ENCODE data around the gene COL23A1. TPM values are rescaled to one million over a fixed set of nuclear protein-coding genes. Genes with fewer than 3 reads are reported as not detected.

COL23A1 gene
- total and polyA plus RNA-seq, 2 donors (not counting 1 experiment from before 2014, with no cell fraction given) = not detected

- no peak for DNase-seq (ENCODE audit: low read depth in 2 of 2)
- H3K4me1 ChIP-seq (ENCODE audit: control insufficient read depth, extremely low read depth, insufficient read depth, low read length) = no peaks in the 10 kb centered on the region
- no peaks in the 10 kb centered on the region for H3K36me3 ChIP-seq (ENCODE audit: control insufficient read depth, insufficient read depth, low read length)
- no peaks in the 10 kb centered on the region for H4K20me1 ChIP-seq (ENCODE audit: control insufficient read depth, extremely low read depth, insufficient read depth, low read length)
- H3K79me2 ChIP-seq (ENCODE audit: control insufficient read depth, insufficient read depth, low read length) = no peaks in the 10 kb centered on the region
- no peaks in the 10 kb centered on the region for H3K9me3 ChIP-seq (ENCODE audit: control insufficient read depth, insufficient read depth, low read depth, low read length)
- no peak for TF ChIP-seq EZH2 (IDR thresholded peaks at IDR 0.05; ENCODE audit: low read length, missing control alignments)
- TF ChIP-seq, protein P1, sequence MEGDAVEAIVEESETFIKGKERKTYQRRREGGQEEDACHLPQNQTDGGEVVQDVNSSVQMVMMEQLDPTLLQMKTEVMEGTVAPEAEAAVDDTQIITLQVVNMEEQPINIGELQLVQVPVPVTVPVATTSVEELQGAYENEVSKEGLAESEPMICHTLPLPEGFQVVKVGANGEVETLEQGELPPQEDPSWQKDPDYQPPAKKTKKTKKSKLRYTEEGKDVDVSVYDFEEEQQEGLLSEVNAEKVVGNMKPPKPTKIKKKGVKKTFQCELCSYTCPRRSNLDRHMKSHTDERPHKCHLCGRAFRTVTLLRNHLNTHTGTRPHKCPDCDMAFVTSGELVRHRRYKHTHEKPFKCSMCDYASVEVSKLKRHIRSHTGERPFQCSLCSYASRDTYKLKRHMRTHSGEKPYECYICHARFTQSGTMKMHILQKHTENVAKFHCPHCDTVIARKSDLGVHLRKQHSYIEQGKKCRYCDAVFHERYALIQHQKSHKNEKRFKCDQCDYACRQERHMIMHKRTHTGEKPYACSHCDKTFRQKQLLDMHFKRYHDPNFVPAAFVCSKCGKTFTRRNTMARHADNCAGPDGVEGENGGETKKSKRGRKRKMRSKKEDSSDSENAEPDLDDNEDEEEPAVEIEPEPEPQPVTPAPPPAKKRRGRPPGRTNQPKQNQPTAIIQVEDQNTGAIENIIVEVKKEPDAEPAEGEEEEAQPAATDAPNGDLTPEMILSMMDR (conservative IDR thresholded peaks at IDR 0.05 in 1 of 2, IDR thresholded peaks at IDR 0.05 in 1 of 2; ENCODE audit: low read depth in 1 of 2, low read length in 2 of 2) = no peak
- H3K27me3 ChIP-seq (ENCODE audit: control insufficient read depth, insufficient read depth, low read length) = no peaks in the 10 kb centered on the region
- no peak overlapping the region for H3K4me2 ChIP-seq (ENCODE audit: extremely low read depth, insufficient read depth, low read length)
- no peak overlapping the region for H3K27ac ChIP-seq (ENCODE audit: insufficient read depth, low read length)
- H2AFZ ChIP-seq (ENCODE audit: low read length) = no peak overlapping the region
- no peak overlapping the region for H3K4me3 ChIP-seq (replicated peaks in 1 of 4; ENCODE audit: control extremely low read depth in 1 of 4, insufficient read depth in 1 of 4, low read depth in 3 of 4, low read length in 4 of 4)
- H3K9ac ChIP-seq (ENCODE audit: insufficient read depth, low read length) = no peak overlapping the region
These were observed 35.9 kb downstream of the COL23A1 start for GRCh38 chr5:178554311-178554710.

- Histone ChIP-seq H3K79me2 (ENCODE audit: control insufficient read depth, insufficient read depth, low read length) (no peaks in the 10 kb centered on the region), H3K9ac (ENCODE audit: insufficient read depth, low read length) (no peak overlapping the region), H3K4me2 (ENCODE audit: extremely low read depth, insufficient read depth, low read length) (no peak overlapping the region), H3K4me3 (replicated peaks in 1 of 4; ENCODE audit: control extremely low read depth in 1 of 4, insufficient read depth in 1 of 4, low read depth in 3 of 4, low read length in 4 of 4) (no peak overlapping the region), H4K20me1 (ENCODE audit: control insufficient read depth, extremely low read depth, insufficient read depth, low read length) (no peaks in the 10 kb centered on the region), H3K27me3 (ENCODE audit: control insufficient read depth, insufficient read depth, low read length) (no peaks in the 10 kb centered on the region), H3K27ac (ENCODE audit: insufficient read depth, low read length) (no peak overlapping the region), H3K4me1 (ENCODE audit: control insufficient read depth, extremely low read depth, insufficient read depth, low read length) (no peaks in the 10 kb centered on the region), H2AFZ (ENCODE audit: low read length) (no peak overlapping the region), H3K36me3 (ENCODE audit: control insufficient read depth, insufficient read depth, low read length) (no peaks in the 10 kb centered on the region), H3K9me3 (ENCODE audit: control insufficient read depth, insufficient read depth, low read depth, low read length) (no peaks in the 10 kb centered on the region)
- no peak for DNase-seq (ENCODE audit: low read depth in 2 of 2)
- TF ChIP-seq, protein P1 (conservative IDR thresholded peaks at IDR 0.05 in 1 of 2, IDR thresholded peaks at IDR 0.05 in 1 of 2; ENCODE audit: low read depth in 1 of 2, low read length in 2 of 2) = no peak
- no peak for TF ChIP-seq EZH2 (IDR thresholded peaks at IDR 0.05; ENCODE audit: low read length, missing control alignments)
These were observed 36.7 kb downstream of the COL23A1 start for GRCh38 chr5:178553517-178553916.

- TF ChIP-seq EZH2 (IDR thresholded peaks at IDR 0.05; ENCODE audit: low read length, missing control alignments) = no peak
- TF ChIP-seq, protein P1 (conservative IDR thresholded peaks at IDR 0.05 in 1 of 2, IDR thresholded peaks at IDR 0.05 in 1 of 2; ENCODE audit: low read depth in 1 of 2, low read length in 2 of 2) = no peak
- no peak for DNase-seq (ENCODE audit: low read depth in 2 of 2)
- Histone ChIP-seq H3K27ac (ENCODE audit: insufficient read depth, low read length) (no peak overlapping the region), H3K4me1 (ENCODE audit: control insufficient read depth, extremely low read depth, insufficient read depth, low read length) (no peaks in the 10 kb centered on the region), H3K4me2 (ENCODE audit: extremely low read depth, insufficient read depth, low read length) (no peak overlapping the region), H3K9ac (ENCODE audit: insufficient read depth, low read length) (no peak overlapping the region), H3K4me3 (replicated peaks in 1 of 4; ENCODE audit: control extremely low read depth in 1 of 4, insufficient read depth in 1 of 4, low read depth in 3 of 4, low read length in 4 of 4) (no peak overlapping the region), H3K36me3 (ENCODE audit: control insufficient read depth, insufficient read depth, low read length) (no peaks in the 10 kb centered on the region), H4K20me1 (ENCODE audit: control insufficient read depth, extremely low read depth, insufficient read depth, low read length) (no peaks in the 10 kb centered on the region), H3K79me2 (ENCODE audit: control insufficient read depth, insufficient read depth, low read length) (no peaks in the 10 kb centered on the region), H3K27me3 (ENCODE audit: control insufficient read depth, insufficient read depth, low read length) (no peaks in the 10 kb centered on the region), H2AFZ (ENCODE audit: low read length) (no peak overlapping the region), H3K9me3 (ENCODE audit: control insufficient read depth, insufficient read depth, low read depth, low read length) (no peaks in the 10 kb centered on the region)
These were observed 38.7 kb downstream of the COL23A1 start for GRCh38 chr5:178551468-178551867.

All from fibroblast of lung (primary cell).